ENCODE results near the gene TIMM10. TPM values are rescaled to one million over a fixed set of nuclear protein-coding genes. Genes with fewer than 3 reads are reported as not detected.

Gene TIMM10
- total RNA-seq, 1 donor from 2014 or later = 35.3 TPM

DNA sequence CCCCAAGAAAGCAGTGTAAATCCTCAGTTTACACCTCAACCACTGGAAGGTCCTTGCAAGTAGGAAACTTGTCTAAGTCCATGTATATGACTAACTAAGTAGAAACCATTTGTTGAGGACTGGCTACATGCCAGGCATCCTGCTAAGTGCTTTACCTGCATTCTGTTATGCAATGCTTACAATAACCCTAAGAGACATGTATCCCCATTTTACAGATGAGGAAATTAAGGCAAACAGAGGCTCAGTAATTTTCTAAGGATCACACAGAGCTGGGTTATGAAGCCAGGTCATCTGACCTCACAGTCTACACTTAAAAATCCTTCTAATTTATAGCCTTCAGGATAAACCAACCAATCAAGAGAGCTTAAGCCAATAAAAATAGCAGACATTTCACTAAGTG is 1.5 kb downstream of the TIMM10 start:
- Histone ChIP-seq H3K36me3 (peaks cover 15% of the 10 kb centered on the region), H3K4me1 (peaks cover 19% of the 10 kb centered on the region), H3K9me3 (no peaks in the 10 kb centered on the region), H3K27me3 (ENCODE audit: low read depth) (no peaks in the 10 kb centered on the region), H3K27ac (no peak overlapping the region), H3K4me3 (no peak overlapping the region)
- TF ChIP-seq, protein P1, sequence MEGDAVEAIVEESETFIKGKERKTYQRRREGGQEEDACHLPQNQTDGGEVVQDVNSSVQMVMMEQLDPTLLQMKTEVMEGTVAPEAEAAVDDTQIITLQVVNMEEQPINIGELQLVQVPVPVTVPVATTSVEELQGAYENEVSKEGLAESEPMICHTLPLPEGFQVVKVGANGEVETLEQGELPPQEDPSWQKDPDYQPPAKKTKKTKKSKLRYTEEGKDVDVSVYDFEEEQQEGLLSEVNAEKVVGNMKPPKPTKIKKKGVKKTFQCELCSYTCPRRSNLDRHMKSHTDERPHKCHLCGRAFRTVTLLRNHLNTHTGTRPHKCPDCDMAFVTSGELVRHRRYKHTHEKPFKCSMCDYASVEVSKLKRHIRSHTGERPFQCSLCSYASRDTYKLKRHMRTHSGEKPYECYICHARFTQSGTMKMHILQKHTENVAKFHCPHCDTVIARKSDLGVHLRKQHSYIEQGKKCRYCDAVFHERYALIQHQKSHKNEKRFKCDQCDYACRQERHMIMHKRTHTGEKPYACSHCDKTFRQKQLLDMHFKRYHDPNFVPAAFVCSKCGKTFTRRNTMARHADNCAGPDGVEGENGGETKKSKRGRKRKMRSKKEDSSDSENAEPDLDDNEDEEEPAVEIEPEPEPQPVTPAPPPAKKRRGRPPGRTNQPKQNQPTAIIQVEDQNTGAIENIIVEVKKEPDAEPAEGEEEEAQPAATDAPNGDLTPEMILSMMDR (IDR thresholded peaks at IDR 0.05) = no peak
- ATAC-seq = no peak
- intact Hi-C loops (cut with DNase I) = no loop called here
- DNase-seq = no peak

DNA sequence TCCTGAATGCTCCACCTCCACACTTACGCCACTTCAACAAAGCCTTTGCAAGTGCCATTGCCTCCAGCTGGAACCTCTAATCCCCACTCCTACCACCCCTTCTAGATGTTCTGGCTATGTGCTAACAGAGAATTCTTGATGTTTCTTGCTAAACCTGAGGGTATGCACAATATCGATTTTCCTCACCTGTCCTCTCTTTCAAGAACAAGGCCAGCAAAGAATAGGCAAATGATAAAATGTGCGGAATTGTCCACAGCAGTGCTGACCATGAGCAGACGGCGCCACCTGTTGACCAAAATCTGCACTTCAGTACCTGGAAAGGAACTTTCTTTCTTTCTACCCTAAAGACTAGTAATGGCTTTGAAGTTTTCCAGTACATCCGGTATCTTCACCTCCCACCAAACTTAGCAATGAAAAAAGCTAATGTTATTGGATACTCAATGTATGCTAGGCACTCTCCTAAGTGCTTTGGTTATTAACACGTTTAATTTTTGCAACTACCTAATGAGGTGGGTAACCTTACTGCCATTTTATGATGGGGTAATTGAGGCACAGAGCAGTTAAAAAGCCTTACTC is 3.4 kb downstream of the TIMM10 start:
- H3K4me3 ChIP-seq = no peak overlapping the region
- no peaks in the 10 kb centered on the region for H3K27me3 ChIP-seq (ENCODE audit: low read depth)
- ATAC-seq = peak in 1 of 2 donors; percentile 19

DNA sequence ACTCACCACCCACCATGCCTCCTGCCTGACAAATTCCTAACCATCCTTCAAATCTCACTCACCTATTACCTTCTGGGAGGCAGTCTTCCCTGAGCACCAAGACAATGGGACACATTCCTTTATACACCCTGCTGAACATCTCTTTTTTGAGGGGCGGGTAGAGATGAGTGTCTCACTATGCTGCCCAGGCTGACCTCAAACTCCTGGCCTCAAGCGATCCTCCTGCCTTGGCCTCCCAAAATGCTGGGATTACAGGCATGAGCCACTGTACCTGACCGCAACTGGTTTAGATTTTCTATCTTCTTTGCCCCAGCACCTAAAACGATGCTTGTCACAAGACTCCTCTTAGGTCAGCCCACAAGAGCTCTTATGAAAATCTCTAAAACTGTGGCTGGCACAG is 7.1 kb downstream of the TIMM10 start:
- no peak overlapping the region for H3K27ac ChIP-seq
- H3K27me3 ChIP-seq (ENCODE audit: low read depth) = no peaks in the 10 kb centered on the region
- DNase-seq = no peak
- ATAC-seq = no peak
- no peak overlapping the region for H3K4me3 ChIP-seq
- no peaks in the 10 kb centered on the region for H3K9me3 ChIP-seq
- TF ChIP-seq, protein P1 (IDR thresholded peaks at IDR 0.05) = no peak
- H3K4me1 ChIP-seq = no peaks in the 10 kb centered on the region
- intact Hi-C loops (cut with DNase I) = no loop called here
- H3K36me3 ChIP-seq = peaks cover 7% of the 10 kb centered on the region

More for the DNA sequence above, 3.4 kb downstream of the TIMM10 start:
- intact Hi-C loops (cut with DNase I) = no loop called here
- peak; percentile 74 for DNase-seq
- Histone ChIP-seq H3K36me3 (peaks cover 15% of the 10 kb centered on the region), H3K4me1 (peaks cover 19% of the 10 kb centered on the region), H3K9me3 (no peaks in the 10 kb centered on the region), H3K27ac (no peak overlapping the region)
- TF ChIP-seq, protein P1 (IDR thresholded peaks at IDR 0.05) = peak; percentile 91

- ATAC-seq = no peak
- no peak overlapping the region for H3K4me3 ChIP-seq
- intact Hi-C loops (cut with DNase I) = no loop called here
- no peaks in the 10 kb centered on the region for H3K9me3 ChIP-seq
- no peaks in the 10 kb centered on the region for H3K36me3 ChIP-seq
- no peaks in the 10 kb centered on the region for H3K4me1 ChIP-seq
- TF ChIP-seq, protein P1 (IDR thresholded peaks at IDR 0.05) = no peak
- H3K27ac ChIP-seq = no peak overlapping the region
- DNase-seq = no peak
- no peaks in the 10 kb centered on the region for H3K27me3 ChIP-seq (ENCODE audit: low read depth)
These were observed 9.4 kb downstream of the TIMM10 start for GRCh38 chr11:57521116-57521515.

DNA sequence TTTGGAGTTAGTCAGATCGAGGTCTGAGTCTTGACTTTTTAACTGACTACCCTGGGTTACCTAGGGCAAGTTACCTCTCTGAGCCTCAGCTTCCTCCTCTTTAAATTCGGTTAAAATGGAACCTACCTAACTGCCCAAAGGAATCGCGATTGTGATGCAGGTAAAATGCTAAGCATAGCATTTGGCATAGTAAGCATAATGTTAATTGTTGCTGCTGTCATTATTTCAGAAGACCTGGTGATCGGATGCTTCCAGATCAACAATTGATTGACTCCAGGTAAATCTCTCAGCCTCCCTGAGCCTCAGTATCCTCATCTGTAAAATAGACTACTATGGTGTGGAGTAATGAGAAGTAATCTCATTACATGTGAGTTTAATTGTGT is 14.5 kb downstream of the TIMM10 start:
- Histone ChIP-seq H3K9me3 (no peaks in the 10 kb centered on the region), H3K27ac (peak overlapping the region; percentile 68), H3K4me1 (peaks cover 17% of the 10 kb centered on the region), H3K36me3 (no peaks in the 10 kb centered on the region), H3K27me3 (ENCODE audit: low read depth) (no peaks in the 10 kb centered on the region), H3K4me3 (peak overlapping the region; percentile 97)
- TF ChIP-seq, protein P1 (IDR thresholded peaks at IDR 0.05) = no peak
- intact Hi-C loops (cut with DNase I) = no loop called here
- no peak for ATAC-seq
- no peak for DNase-seq
